ENCODE results near the gene PLXNA3.

Gene PLXNA3

DNA sequence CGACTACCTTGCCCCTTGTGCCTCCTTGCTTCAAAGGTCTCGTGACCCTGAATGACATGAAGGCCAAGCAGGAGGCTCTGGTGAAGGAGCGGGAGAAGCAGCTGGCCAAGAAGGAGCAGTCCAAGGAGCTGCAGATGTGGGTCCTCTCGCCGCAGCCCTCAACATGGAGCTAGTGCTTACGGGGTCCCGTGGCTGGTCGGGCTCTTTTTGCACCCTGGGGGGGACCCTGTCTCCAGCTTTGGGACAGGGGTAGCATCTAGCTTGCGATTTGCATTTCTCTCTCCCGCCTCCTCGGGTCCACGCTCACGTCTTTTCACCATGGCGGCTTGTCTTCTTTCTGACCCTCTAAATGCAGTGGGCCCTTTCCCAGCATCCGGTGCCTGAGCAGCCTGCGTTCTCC lies 12.3 kb upstream of the PLXNA3 start:
- Histone ChIP-seq H3K9me3 (ENCODE audit: severe bottlenecking) (no peaks in the 10 kb centered on the region), H3K36me3 (peaks cover 78% of the 10 kb centered on the region), H3K27me3 (ENCODE audit: insufficient read depth, low read depth, severe bottlenecking) (peaks cover 29% of the 10 kb centered on the region), H3K27ac (no peak overlapping the region), H3K4me3 (ENCODE audit: low read depth, low read length) (no peak overlapping the region)
- TF ChIP-seq, protein P1, sequence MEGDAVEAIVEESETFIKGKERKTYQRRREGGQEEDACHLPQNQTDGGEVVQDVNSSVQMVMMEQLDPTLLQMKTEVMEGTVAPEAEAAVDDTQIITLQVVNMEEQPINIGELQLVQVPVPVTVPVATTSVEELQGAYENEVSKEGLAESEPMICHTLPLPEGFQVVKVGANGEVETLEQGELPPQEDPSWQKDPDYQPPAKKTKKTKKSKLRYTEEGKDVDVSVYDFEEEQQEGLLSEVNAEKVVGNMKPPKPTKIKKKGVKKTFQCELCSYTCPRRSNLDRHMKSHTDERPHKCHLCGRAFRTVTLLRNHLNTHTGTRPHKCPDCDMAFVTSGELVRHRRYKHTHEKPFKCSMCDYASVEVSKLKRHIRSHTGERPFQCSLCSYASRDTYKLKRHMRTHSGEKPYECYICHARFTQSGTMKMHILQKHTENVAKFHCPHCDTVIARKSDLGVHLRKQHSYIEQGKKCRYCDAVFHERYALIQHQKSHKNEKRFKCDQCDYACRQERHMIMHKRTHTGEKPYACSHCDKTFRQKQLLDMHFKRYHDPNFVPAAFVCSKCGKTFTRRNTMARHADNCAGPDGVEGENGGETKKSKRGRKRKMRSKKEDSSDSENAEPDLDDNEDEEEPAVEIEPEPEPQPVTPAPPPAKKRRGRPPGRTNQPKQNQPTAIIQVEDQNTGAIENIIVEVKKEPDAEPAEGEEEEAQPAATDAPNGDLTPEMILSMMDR (IDR thresholded peaks at IDR 0.05; ENCODE audit: low read depth, low read length) = no peak
- DNase-seq = no peak

DNA sequence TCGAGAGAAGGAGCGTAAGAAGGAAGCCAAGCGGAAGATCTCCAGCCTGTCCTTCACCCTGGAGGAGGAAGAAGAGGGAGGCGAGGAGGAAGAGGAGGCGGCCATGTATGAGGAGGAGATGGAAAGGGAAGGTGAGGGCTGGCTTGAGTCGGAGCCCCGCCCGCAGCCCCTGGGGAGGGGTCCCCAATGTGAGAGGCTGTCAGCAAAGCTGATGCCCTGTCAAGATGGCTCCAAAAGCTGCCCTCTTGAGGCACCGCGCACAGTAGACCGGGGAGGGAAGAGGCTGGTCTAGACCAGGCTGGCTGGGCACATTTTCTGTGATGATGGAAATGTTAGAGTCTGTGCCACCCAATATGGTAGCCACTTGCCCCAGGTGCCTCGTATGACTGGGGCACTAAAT lies 11.7 kb upstream of the PLXNA3 start:
- no peak for DNase-seq
- H3K27ac ChIP-seq = no peak overlapping the region
- H3K4me3 ChIP-seq (ENCODE audit: low read depth, low read length) = no peak overlapping the region
- TF ChIP-seq, protein P1 (IDR thresholded peaks at IDR 0.05; ENCODE audit: low read depth, low read length) = no peak
- peaks cover 33% of the 10 kb centered on the region for H3K27me3 ChIP-seq (ENCODE audit: insufficient read depth, low read depth, severe bottlenecking)
- no peaks in the 10 kb centered on the region for H3K9me3 ChIP-seq (ENCODE audit: severe bottlenecking)
- peaks cover 78% of the 10 kb centered on the region for H3K36me3 ChIP-seq

GRCh38 chrX:154448484-154448883 lies 9.6 kb upstream of the PLXNA3 start:
- DNase-seq = no peak
- Histone ChIP-seq H3K4me3 (ENCODE audit: low read depth, low read length) (no peak overlapping the region), H3K27me3 (ENCODE audit: insufficient read depth, low read depth, severe bottlenecking) (peaks cover 33% of the 10 kb centered on the region), H3K27ac (no peak overlapping the region), H3K36me3 (peaks cover 72% of the 10 kb centered on the region), H3K9me3 (ENCODE audit: severe bottlenecking) (no peaks in the 10 kb centered on the region)
- TF ChIP-seq, protein P1 (IDR thresholded peaks at IDR 0.05; ENCODE audit: low read depth, low read length) = no peak

GRCh38 chrX:154449618-154450017 lies 8.5 kb upstream of the PLXNA3 start:
- H3K9me3 ChIP-seq (ENCODE audit: severe bottlenecking) = no peaks in the 10 kb centered on the region
- peaks cover 72% of the 10 kb centered on the region for H3K36me3 ChIP-seq
- H3K4me3 ChIP-seq (ENCODE audit: low read depth, low read length) = no peak overlapping the region
- H3K27me3 ChIP-seq (ENCODE audit: insufficient read depth, low read depth, severe bottlenecking) = peaks cover 31% of the 10 kb centered on the region
- DNase-seq = no peak
- TF ChIP-seq, protein P1 (IDR thresholded peaks at IDR 0.05; ENCODE audit: low read depth, low read length) = no peak
- no peak overlapping the region for H3K27ac ChIP-seq

GRCh38 chrX:154450312-154450711 lies 7.8 kb upstream of the PLXNA3 start:
- Histone ChIP-seq H3K9me3 (ENCODE audit: severe bottlenecking) (peaks cover 6% of the 10 kb centered on the region), H3K4me3 (ENCODE audit: low read depth, low read length) (no peak overlapping the region), H3K36me3 (peaks cover 70% of the 10 kb centered on the region), H3K27ac (no peak overlapping the region), H3K27me3 (ENCODE audit: insufficient read depth, low read depth, severe bottlenecking) (peaks cover 27% of the 10 kb centered on the region)
- TF ChIP-seq, protein P1 (IDR thresholded peaks at IDR 0.05; ENCODE audit: low read depth, low read length) = no peak
- no peak for DNase-seq

DNA sequence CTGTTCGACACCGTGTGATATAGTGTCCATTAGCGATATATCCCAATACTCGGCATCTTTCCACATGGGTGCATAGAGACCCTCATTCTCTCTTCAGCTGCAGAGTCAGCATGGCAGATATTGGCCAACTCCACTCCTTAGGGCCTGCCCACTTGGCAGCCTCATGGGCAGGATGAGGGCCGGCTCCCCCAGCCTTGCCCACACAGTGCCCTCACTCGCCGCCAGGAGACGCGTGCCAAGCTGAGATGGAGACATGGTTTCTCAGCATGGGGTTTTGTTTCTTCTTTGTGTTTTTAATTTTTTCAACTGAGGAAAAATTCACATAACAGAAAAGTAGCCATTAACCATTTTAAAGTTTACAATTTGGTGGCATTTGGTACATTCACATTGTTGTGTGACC lies 5.3 kb upstream of the PLXNA3 start:
- peaks cover 6% of the 10 kb centered on the region for H3K9me3 ChIP-seq (ENCODE audit: severe bottlenecking)
- TF ChIP-seq, protein P1 (IDR thresholded peaks at IDR 0.05; ENCODE audit: low read depth, low read length) = no peak
- DNase-seq = no peak

More for the DNA sequence above, 5.3 kb upstream of the PLXNA3 start:
- peaks cover 20% of the 10 kb centered on the region for H3K27me3 ChIP-seq (ENCODE audit: insufficient read depth, low read depth, severe bottlenecking)
- no peak overlapping the region for H3K4me3 ChIP-seq (ENCODE audit: low read depth, low read length)
- H3K36me3 ChIP-seq = peaks cover 45% of the 10 kb centered on the region
- H3K27ac ChIP-seq = no peak overlapping the region

All from WERI-Rb-1 (cell line).